Measurements from ENCODE around the gene DIAPH2. TPM values are rescaled to one million over a fixed set of nuclear protein-coding genes. Genes with fewer than 3 reads are reported as not detected.

Gene DIAPH2
- total RNA-seq, 2 donors from 2014 or later, result 12.5 to 18.3 TPM

GRCh38 chrX:97016106-97016505 lies 331.5 kb downstream of the DIAPH2 start:
- H3K4me3 Mint-ChIP-seq, result no peak overlapping the region
- ATAC-seq (no peak), DNase-seq (no peak)
- H3K4me1 Mint-ChIP-seq, result peaks cover 3% of the 10 kb centered on the region
- no peaks in the 10 kb centered on the region for H3K27me3 Mint-ChIP-seq
- H3K36me3 Mint-ChIP-seq (ENCODE audit: low read depth), result no peaks in the 10 kb centered on the region
- no peaks in the 10 kb centered on the region for H3K9me3 ChIP-seq (ENCODE audit: control insufficient read depth, low read length, poor library complexity, severe bottlenecking)
- H3K27ac Mint-ChIP-seq, result no peak overlapping the region

- ATAC-seq (no peak), DNase-seq (no peak)
- H3K9me3 ChIP-seq (ENCODE audit: control insufficient read depth, low read length, poor library complexity, severe bottlenecking), result no peaks in the 10 kb centered on the region
- no peak overlapping the region for H3K4me3 Mint-ChIP-seq
- H3K27ac Mint-ChIP-seq, result no peak overlapping the region
- no peaks in the 10 kb centered on the region for H3K27me3 Mint-ChIP-seq
- no peaks in the 10 kb centered on the region for H3K36me3 Mint-ChIP-seq (ENCODE audit: low read depth)
- no peaks in the 10 kb centered on the region for H3K4me1 Mint-ChIP-seq
These were observed 337.0 kb downstream of the DIAPH2 start for GRCh38 chrX:97021680-97022079.

GRCh38 chrX:97026406-97026805 lies 341.8 kb downstream of the DIAPH2 start:
- H3K4me3 Mint-ChIP-seq, result no peak overlapping the region
- DNase-seq (no peak), ATAC-seq (no peak)
- no peaks in the 10 kb centered on the region for H3K36me3 Mint-ChIP-seq (ENCODE audit: low read depth)
- H3K9me3 ChIP-seq (ENCODE audit: control insufficient read depth, low read length, poor library complexity, severe bottlenecking), result no peaks in the 10 kb centered on the region
- no peaks in the 10 kb centered on the region for H3K27me3 Mint-ChIP-seq
- H3K4me1 Mint-ChIP-seq, result peaks cover 3% of the 10 kb centered on the region
- no peak overlapping the region for H3K27ac Mint-ChIP-seq

GRCh38 chrX:97027384-97027922 lies 342.8 kb downstream of the DIAPH2 start:
- Mint-ChIP-seq H3K27ac (no peak overlapping the region), H3K4me3 (no peak overlapping the region), H3K36me3 (ENCODE audit: low read depth) (no peaks in the 10 kb centered on the region), H3K4me1 (peaks cover 3% of the 10 kb centered on the region), H3K27me3 (no peaks in the 10 kb centered on the region)
- no peak for DNase-seq
- no peaks in the 10 kb centered on the region for H3K9me3 ChIP-seq (ENCODE audit: control insufficient read depth, low read length, poor library complexity, severe bottlenecking)
- no peak for ATAC-seq

GRCh38 chrX:97030463-97030862 lies 345.8 kb downstream of the DIAPH2 start:
- Mint-ChIP-seq H3K27ac (no peak overlapping the region), H3K4me1 (peaks cover 4% of the 10 kb centered on the region), H3K4me3 (no peak overlapping the region), H3K36me3 (ENCODE audit: low read depth) (no peaks in the 10 kb centered on the region), H3K27me3 (no peaks in the 10 kb centered on the region)
- no peak for DNase-seq
- no peak for ATAC-seq
- H3K9me3 ChIP-seq (ENCODE audit: control insufficient read depth, low read length, poor library complexity, severe bottlenecking), result no peaks in the 10 kb centered on the region

- Mint-ChIP-seq H3K27me3 (no peaks in the 10 kb centered on the region), H3K4me3 (no peak overlapping the region), H3K27ac (no peak overlapping the region), H3K36me3 (ENCODE audit: low read depth) (no peaks in the 10 kb centered on the region), H3K4me1 (peaks cover 4% of the 10 kb centered on the region)
- ATAC-seq (no peak), DNase-seq (no peak)
- no peaks in the 10 kb centered on the region for H3K9me3 ChIP-seq (ENCODE audit: control insufficient read depth, low read length, poor library complexity, severe bottlenecking)
These were observed 346.3 kb downstream of the DIAPH2 start for GRCh38 chrX:97030947-97031346.

GRCh38 chrX:97039363-97040029 lies 354.9 kb downstream of the DIAPH2 start:
- no peak for ATAC-seq

GRCh38 chrX:97045470-97045869 lies 360.8 kb downstream of the DIAPH2 start:
- Mint-ChIP-seq H3K27me3 (no peaks in the 10 kb centered on the region), H3K27ac (no peak overlapping the region), H3K4me3 (no peak overlapping the region), H3K36me3 (ENCODE audit: low read depth) (no peaks in the 10 kb centered on the region), H3K4me1 (no peaks in the 10 kb centered on the region)
- ATAC-seq (no peak), DNase-seq (no peak)
- no peaks in the 10 kb centered on the region for H3K9me3 ChIP-seq (ENCODE audit: control insufficient read depth, low read length, poor library complexity, severe bottlenecking)

More at GRCh38 chrX:97039363-97040029, 354.9 kb downstream of the DIAPH2 start:
- DNase-seq, result no peak
- H3K4me3 Mint-ChIP-seq, result no peak overlapping the region
- H3K4me1 Mint-ChIP-seq, result peaks cover 4% of the 10 kb centered on the region
- H3K36me3 Mint-ChIP-seq (ENCODE audit: low read depth), result no peaks in the 10 kb centered on the region
- H3K9me3 ChIP-seq (ENCODE audit: control insufficient read depth, low read length, poor library complexity, severe bottlenecking), result no peaks in the 10 kb centered on the region
- H3K27me3 Mint-ChIP-seq, result no peaks in the 10 kb centered on the region
- H3K27ac Mint-ChIP-seq, result no peak overlapping the region

- H3K4me3 Mint-ChIP-seq, result no peak overlapping the region
- no peak for DNase-seq
- no peak overlapping the region for H3K27ac Mint-ChIP-seq
- ATAC-seq, result no peak
- H3K9me3 ChIP-seq (ENCODE audit: control insufficient read depth, low read length, poor library complexity, severe bottlenecking), result no peaks in the 10 kb centered on the region
- H3K27me3 Mint-ChIP-seq, result no peaks in the 10 kb centered on the region
- peaks cover under 1% of the 10 kb centered on the region for H3K36me3 Mint-ChIP-seq (ENCODE audit: low read depth)
- H3K4me1 Mint-ChIP-seq, result peaks cover under 1% of the 10 kb centered on the region
These were observed 362.2 kb downstream of the DIAPH2 start for GRCh38 chrX:97046867-97047266.

GRCh38 chrX:97050392-97050791 lies 365.8 kb downstream of the DIAPH2 start:
- H3K36me3 Mint-ChIP-seq (ENCODE audit: low read depth), result peaks cover 4% of the 10 kb centered on the region
- no peak overlapping the region for H3K4me3 Mint-ChIP-seq
- H3K9me3 ChIP-seq (ENCODE audit: control insufficient read depth, low read length, poor library complexity, severe bottlenecking), result no peaks in the 10 kb centered on the region
- H3K27me3 Mint-ChIP-seq, result no peaks in the 10 kb centered on the region
- H3K4me1 Mint-ChIP-seq, result peaks cover 4% of the 10 kb centered on the region
- ATAC-seq, result no peak
- no peak overlapping the region for H3K27ac Mint-ChIP-seq
- no peak for DNase-seq

GRCh38 chrX:97057349-97057909 lies 372.8 kb downstream of the DIAPH2 start:
- Mint-ChIP-seq H3K36me3 (ENCODE audit: low read depth) (no peaks in the 10 kb centered on the region), H3K27me3 (no peaks in the 10 kb centered on the region), H3K4me1 (peaks cover 5% of the 10 kb centered on the region), H3K27ac (no peak overlapping the region), H3K4me3 (no peak overlapping the region)
- DNase-seq (no peak), ATAC-seq (no peak)
- H3K9me3 ChIP-seq (ENCODE audit: control insufficient read depth, low read length, poor library complexity, severe bottlenecking), result no peaks in the 10 kb centered on the region

- DNase-seq (no peak), ATAC-seq (no peak)
- H3K9me3 ChIP-seq (ENCODE audit: control insufficient read depth, low read length, poor library complexity, severe bottlenecking), result no peaks in the 10 kb centered on the region
- Mint-ChIP-seq H3K36me3 (ENCODE audit: low read depth) (no peaks in the 10 kb centered on the region), H3K4me3 (no peak overlapping the region), H3K27me3 (no peaks in the 10 kb centered on the region), H3K4me1 (peaks cover 5% of the 10 kb centered on the region), H3K27ac (no peak overlapping the region)
These were observed 375.4 kb downstream of the DIAPH2 start for GRCh38 chrX:97060020-97060419.

- no peak for ATAC-seq
- no peaks in the 10 kb centered on the region for H3K27me3 Mint-ChIP-seq
- no peak overlapping the region for H3K27ac Mint-ChIP-seq
- no peak for DNase-seq
- no peaks in the 10 kb centered on the region for H3K36me3 Mint-ChIP-seq (ENCODE audit: low read depth)
- H3K4me1 Mint-ChIP-seq, result peaks cover 3% of the 10 kb centered on the region
- no peak overlapping the region for H3K4me3 Mint-ChIP-seq
- no peaks in the 10 kb centered on the region for H3K9me3 ChIP-seq (ENCODE audit: control insufficient read depth, low read length, poor library complexity, severe bottlenecking)
These were observed 380.4 kb downstream of the DIAPH2 start for GRCh38 chrX:97065066-97065465.

- H3K9me3 ChIP-seq (ENCODE audit: control insufficient read depth, low read length, poor library complexity, severe bottlenecking), result no peaks in the 10 kb centered on the region
- H3K27me3 Mint-ChIP-seq, result no peaks in the 10 kb centered on the region
- no peaks in the 10 kb centered on the region for H3K36me3 Mint-ChIP-seq (ENCODE audit: low read depth)
- H3K27ac Mint-ChIP-seq, result no peak overlapping the region
- peaks cover 3% of the 10 kb centered on the region for H3K4me1 Mint-ChIP-seq
- no peak for ATAC-seq
- DNase-seq, result no peak
- no peak overlapping the region for H3K4me3 Mint-ChIP-seq
These were observed 381.3 kb downstream of the DIAPH2 start for GRCh38 chrX:97065973-97066372.
